ENCODE data around the gene SP4. TPM values are rescaled to one million over a fixed set of nuclear protein-coding genes. Genes with fewer than 3 reads are reported as not detected.
A peak's percentile ranks its signal among the peaks of the same experiment; 100 is the strongest.

The SP4 gene
- total RNA-seq, 2 donors from 2014 or later = 12.7 to 16.8 TPM

GRCh38 chr7:21428659-21428941 lies 717 bp downstream of the SP4 start:
- no peak for TF ChIP-seq CTCF (conservative IDR thresholded peaks at IDR 0.05)
- 0% methylated on average over 4 of the region's 5 CpGs; no CpG with 5 or more reads in 1 of the 2 experiments for WGBS, 2 experiments (ENCODE audit: insufficient coverage in 1 of 2, insufficient read length in 1 of 2)

GRCh38 chr7:21429021-21429420 lies 1.1 kb downstream of the SP4 start:
- Histone ChIP-seq H3K27me3 (ENCODE audit: control insufficient read depth, insufficient read depth, low read length, poor library complexity, severe bottlenecking) (no peaks in the 10 kb centered on the region), H3K27ac (ENCODE audit: low read depth, low read length) (no peak overlapping the region), H3K4me1 (ENCODE audit: control insufficient read depth, insufficient read depth, low read length) (peaks cover 5% of the 10 kb centered on the region), H3K4me3 (ENCODE audit: low read length) (peak overlapping the region; percentile 93), H3K36me3 (ENCODE audit: control insufficient read depth, insufficient read depth, low read length) (no peaks in the 10 kb centered on the region), H3K9me3 (ENCODE audit: control insufficient read depth, low read length) (no peaks in the 10 kb centered on the region), H3K9ac (ENCODE audit: extremely low read depth, low read length, poor library complexity, severe bottlenecking) (peak overlapping the region; percentile 61)
- DNase-seq = no peak
- Mint-ChIP-seq H3K4me1 (peaks cover 35% of the 10 kb centered on the region), H3K27ac (peak overlapping the region; percentile 10), H3K27me3 (ENCODE audit: insufficient read depth) (no peaks in the 10 kb centered on the region), H3K9me3 (no peaks in the 10 kb centered on the region), H3K4me3 (peak overlapping the region; percentile 99), H3K36me3 (ENCODE audit: low read depth) (peaks cover 6% of the 10 kb centered on the region)
- no peak for TF ChIP-seq CTCF (conservative IDR thresholded peaks at IDR 0.05)
- whole genome bisulfite sequencing, 2 experiments (ENCODE audit: insufficient coverage in 1 of 2, insufficient read length in 1 of 2) = 58 to 90% methylated on average over 2 to 3 of the region's 3 CpGs

More at GRCh38 chr7:21428659-21428941, 717 bp downstream of the SP4 start:
- DNase-seq = no peak
- Mint-ChIP-seq H3K36me3 (ENCODE audit: low read depth) (peaks cover 6% of the 10 kb centered on the region), H3K27ac (peak overlapping the region; percentile 98), H3K27me3 (ENCODE audit: insufficient read depth) (no peaks in the 10 kb centered on the region), H3K4me1 (peaks cover 34% of the 10 kb centered on the region), H3K9me3 (no peaks in the 10 kb centered on the region), H3K4me3 (peak overlapping the region; percentile 99)
- Histone ChIP-seq H3K9ac (ENCODE audit: extremely low read depth, low read length, poor library complexity, severe bottlenecking) (peak overlapping the region; percentile 61), H3K27me3 (ENCODE audit: control insufficient read depth, insufficient read depth, low read length, poor library complexity, severe bottlenecking) (no peaks in the 10 kb centered on the region), H3K4me1 (ENCODE audit: control insufficient read depth, insufficient read depth, low read length) (peaks cover 5% of the 10 kb centered on the region), H3K27ac (ENCODE audit: low read depth, low read length) (peak overlapping the region; percentile 98), H3K4me3 (ENCODE audit: low read length) (peak overlapping the region; percentile 93), H3K9me3 (ENCODE audit: control insufficient read depth, low read length) (no peaks in the 10 kb centered on the region), H3K36me3 (ENCODE audit: control insufficient read depth, insufficient read depth, low read length) (no peaks in the 10 kb centered on the region)

- Histone ChIP-seq H3K4me3 (ENCODE audit: low read length) (peak overlapping the region; percentile 74), H3K9ac (ENCODE audit: extremely low read depth, low read length, poor library complexity, severe bottlenecking) (no peak overlapping the region)
- 83 to 86% methylated on average over 8 of the region's 8 CpGs for WGBS, 2 experiments (ENCODE audit: insufficient coverage in 1 of 2, insufficient read length in 1 of 2)
Measured at GRCh38 chr7:21429786-21430574, 2.1 kb downstream of the SP4 start.

More at GRCh38 chr7:21429786-21430574, 2.1 kb downstream of the SP4 start:
- Histone ChIP-seq H3K27me3 (ENCODE audit: control insufficient read depth, insufficient read depth, low read length, poor library complexity, severe bottlenecking) (no peaks in the 10 kb centered on the region), H3K36me3 (ENCODE audit: control insufficient read depth, insufficient read depth, low read length) (no peaks in the 10 kb centered on the region), H3K9me3 (ENCODE audit: control insufficient read depth, low read length) (no peaks in the 10 kb centered on the region), H3K27ac (ENCODE audit: low read depth, low read length) (no peak overlapping the region), H3K4me1 (ENCODE audit: control insufficient read depth, insufficient read depth, low read length) (peaks cover 5% of the 10 kb centered on the region)
- peaks cover 6% of the 10 kb centered on the region for H3K36me3 Mint-ChIP-seq (ENCODE audit: low read depth)
- no peak for DNase-seq
- TF ChIP-seq CTCF (conservative IDR thresholded peaks at IDR 0.05) = no peak
- H3K27ac Mint-ChIP-seq = no peak overlapping the region
- H3K4me1 Mint-ChIP-seq = peaks cover 43% of the 10 kb centered on the region
- no peaks in the 10 kb centered on the region for H3K9me3 Mint-ChIP-seq
- no peaks in the 10 kb centered on the region for H3K27me3 Mint-ChIP-seq (ENCODE audit: insufficient read depth)
- H3K4me3 Mint-ChIP-seq = peak overlapping the region; percentile 99
